Suppressor macrophage treated with lipopolysaccharide for 1 hour (primary cell): ENCODE data around the gene GRIA1.

Experiments used
- DNase-seq, 3 donors: peaks; one replicate each; pipeline ENCODE4 v3.0.0-alpha.2; 2020 to 2022

Gene GRIA1

GRCh38 chr5:153552886-153553285, 62.4 kb downstream of the GRIA1 start:
- DNase-seq, result no peak

- DNase-seq, result no peak
Measured at GRCh38 chr5:153555420-153556114, 65.1 kb downstream of the GRIA1 start.

- DNase-seq, result no peak
Measured at GRCh38 chr5:153558957-153559356, 68.5 kb downstream of the GRIA1 start.

GRCh38 chr5:153559926-153560325, 69.5 kb downstream of the GRIA1 start:
- no peak for DNase-seq

- DNase-seq, result no peak
Measured at GRCh38 chr5:153562189-153562588, 71.7 kb downstream of the GRIA1 start.

GRCh38 chr5:153565822-153566221, 75.4 kb downstream of the GRIA1 start:
- DNase-seq, result no peak

GRCh38 chr5:153569036-153569435, 78.6 kb downstream of the GRIA1 start:
- no peak for DNase-seq

GRCh38 chr5:153571162-153571561, 80.7 kb downstream of the GRIA1 start:
- no peak for DNase-seq

GRCh38 chr5:153572411-153573145, 82.1 kb downstream of the GRIA1 start:
- no peak for DNase-seq

GRCh38 chr5:153573326-153574033, 83.0 kb downstream of the GRIA1 start:
- DNase-seq, result no peak

- no peak for DNase-seq
Measured at GRCh38 chr5:153584126-153584959, 93.9 kb downstream of the GRIA1 start.

GRCh38 chr5:153584960-153585359, 94.5 kb downstream of the GRIA1 start:
- no peak for DNase-seq

- DNase-seq, result no peak
Measured at GRCh38 chr5:153585622-153586277, 95.3 kb downstream of the GRIA1 start.

- no peak for DNase-seq
Measured at GRCh38 chr5:153592081-153592480, 101.6 kb downstream of the GRIA1 start.

- no peak for DNase-seq
Measured at GRCh38 chr5:153594785-153595184, 104.3 kb downstream of the GRIA1 start.

GRCh38 chr5:153598099-153598498, 107.6 kb downstream of the GRIA1 start:
- DNase-seq, result no peak

- DNase-seq, result no peak
Measured at GRCh38 chr5:153601377-153601776, 110.9 kb downstream of the GRIA1 start.

- no peak for DNase-seq
Measured at GRCh38 chr5:153605386-153605785, 114.9 kb downstream of the GRIA1 start.

- no peak for DNase-seq
Measured at GRCh38 chr5:153610009-153610408, 119.5 kb downstream of the GRIA1 start.

- no peak for DNase-seq
Measured at GRCh38 chr5:153610811-153611210, 120.3 kb downstream of the GRIA1 start.

- no peak for DNase-seq
Measured at GRCh38 chr5:153613144-153613543, 122.7 kb downstream of the GRIA1 start.

GRCh38 chr5:153613672-153614071, 123.2 kb downstream of the GRIA1 start:
- DNase-seq, result no peak
